HepG2 (cell line): ENCODE measurements around the gene PDHX. TPM values are rescaled to one million over a fixed set of nuclear protein-coding genes. Genes with fewer than 3 reads are reported as not detected.

Experiments
- CCDC6 ChIP-seq: sonication (generic); formaldehyde crosslinking; IDR thresholded peaks from 2 replicates; pipeline ENCODE4 v1.8.1; 2022; ENCODE audit warnings: mild to moderate bottlenecking, missing genetic modification reagents, moderate library complexity
- ISL2 ChIP-seq: sonication (generic); formaldehyde crosslinking; IDR thresholded peaks from 2 replicates; pipeline ENCODE4 v1.5.0; 2020; ENCODE audit warnings: missing genetic modification reagents
- PCBP2 ChIP-seq: fragments of 200-400 bp; formaldehyde crosslinking; optimal IDR thresholded peaks from 2 replicates; pipeline ENCODE3; 2018; ENCODE audit warnings: low read length, low read depth; ENCODE audit not compliant: poor library complexity, severe bottlenecking
- SIX1 ChIP-seq: sonication (generic); formaldehyde crosslinking; IDR thresholded peaks from 2 replicates; pipeline ENCODE4 v1.4.0; 2020; ENCODE audit warnings: missing genetic modification reagents, borderline replicate concordance
- SNAI1 ChIP-seq: sonication (generic); formaldehyde crosslinking; IDR thresholded peaks from 2 replicates; pipeline ENCODE4 v1.5.0; 2020; ENCODE audit warnings: mild to moderate bottlenecking, missing genetic modification reagents, borderline replicate concordance
- YEATS2 ChIP-seq: sonication (generic); formaldehyde crosslinking; IDR thresholded peaks from 2 replicates; pipeline ENCODE4 v1.4.0; 2020; ENCODE audit warnings: missing genetic modification reagents, borderline replicate concordance
- ZEB1 ChIP-seq: IDR thresholded peaks from 2 replicates; pipeline ENCODE4 v1.6.1; 2012; ENCODE audit warnings: mild to moderate bottlenecking, low read depth, inconsistent platforms; ENCODE audit not compliant: insufficient replicate concordance
- ZNF101 ChIP-seq: sonication (generic); formaldehyde crosslinking; IDR thresholded peaks from 2 replicates; pipeline ENCODE4 v1.4.0; 2020; ENCODE audit warnings: mild to moderate bottlenecking, low read depth, missing genetic modification reagents, borderline replicate concordance
- ZNF335 ChIP-seq: sonication (generic); formaldehyde crosslinking; IDR thresholded peaks from 2 replicates; pipeline ENCODE4 v1.4.0; 2020; ENCODE audit warnings: missing genetic modification reagents
- polyA plus RNA-seq, 8 experiments: library from polyadenylated mRNA; depleted of rRNA in 3 of 8; stranded (reverse) in 7 of 8; unstranded in 1 of 8; fragments of >200 nt; fragmentation: Illumina TruSeq in 4 of 8; extraction: Trizol in 4 of 8; gene quantifications; 2 replicates each; pipeline versions ENCODE4 v1.2.1 to v1.2.3, GENCODE V29; 2011 to 2016; ENCODE audit warnings: low read depth in 4 of 8, missing spikeins in 1 of 8, mixed read lengths in 1 of 8; ENCODE audit not compliant: insufficient read depth in 1 of 8
- total RNA-seq, 5 experiments: library from RNA; depleted of rRNA; stranded (reverse); fragments of >200 nt; fragmentation: Illumina TruSeq; extraction: Trizol; gene quantifications; 2 replicates each; pipeline ENCODE4 v1.2.3, GENCODE V29; 2016; ENCODE audit warnings: low read depth in 1 of 5
- TF ChIP-seq, protein P1 (sequence below): sonication (generic); formaldehyde crosslinking; IDR thresholded peaks from 2 replicates; pipeline ENCODE4 v1.4.0; 2020; ENCODE audit warnings: missing genetic modification reagents
- TF ChIP-seq, protein P2 (sequence below): sonication (generic); formaldehyde crosslinking; IDR thresholded peaks from 2 replicates; pipeline ENCODE4 v1.4.0; 2020; ENCODE audit warnings: missing genetic modification reagents
- TF ChIP-seq, protein P3 (sequence below): sonication (generic); formaldehyde crosslinking; IDR thresholded peaks from 2 replicates; pipeline ENCODE4 v1.8.0; 2022; ENCODE audit warnings: missing genetic modification reagents, mild to moderate bottlenecking, moderate library complexity, borderline replicate concordance
- TF ChIP-seq, protein P4 (sequence below): sonication (generic); formaldehyde crosslinking; IDR thresholded peaks from 2 replicates; pipeline ENCODE4 v1.5.1; 2020; ENCODE audit warnings: mild to moderate bottlenecking, missing genetic modification reagents, borderline replicate concordance
- TF ChIP-seq, protein P5 (sequence below): sonication (generic); formaldehyde crosslinking; IDR thresholded peaks from 2 replicates; pipeline ENCODE4 v1.5.1; 2020; ENCODE audit warnings: missing genetic modification reagents, mild to moderate bottlenecking, borderline replicate concordance
- TF ChIP-seq, protein P6 (sequence below): sonication (generic); formaldehyde crosslinking; IDR thresholded peaks from 2 replicates; pipeline ENCODE4 v1.4.0; 2020; ENCODE audit warnings: missing genetic modification reagents
- TF ChIP-seq, protein P7 (sequence below): sonication (generic); formaldehyde crosslinking; IDR thresholded peaks from 2 replicates; pipeline ENCODE4 v1.4.0; 2020; ENCODE audit warnings: missing genetic modification reagents, low read depth, mild to moderate bottlenecking, borderline replicate concordance

The PDHX gene
- total and polyA plus RNA-seq, 2 of the 13 experiments (the other 11 are each of a cell fraction or from before 2014, with no cell fraction given) = 41.0 to 73.8 TPM

DNA sequence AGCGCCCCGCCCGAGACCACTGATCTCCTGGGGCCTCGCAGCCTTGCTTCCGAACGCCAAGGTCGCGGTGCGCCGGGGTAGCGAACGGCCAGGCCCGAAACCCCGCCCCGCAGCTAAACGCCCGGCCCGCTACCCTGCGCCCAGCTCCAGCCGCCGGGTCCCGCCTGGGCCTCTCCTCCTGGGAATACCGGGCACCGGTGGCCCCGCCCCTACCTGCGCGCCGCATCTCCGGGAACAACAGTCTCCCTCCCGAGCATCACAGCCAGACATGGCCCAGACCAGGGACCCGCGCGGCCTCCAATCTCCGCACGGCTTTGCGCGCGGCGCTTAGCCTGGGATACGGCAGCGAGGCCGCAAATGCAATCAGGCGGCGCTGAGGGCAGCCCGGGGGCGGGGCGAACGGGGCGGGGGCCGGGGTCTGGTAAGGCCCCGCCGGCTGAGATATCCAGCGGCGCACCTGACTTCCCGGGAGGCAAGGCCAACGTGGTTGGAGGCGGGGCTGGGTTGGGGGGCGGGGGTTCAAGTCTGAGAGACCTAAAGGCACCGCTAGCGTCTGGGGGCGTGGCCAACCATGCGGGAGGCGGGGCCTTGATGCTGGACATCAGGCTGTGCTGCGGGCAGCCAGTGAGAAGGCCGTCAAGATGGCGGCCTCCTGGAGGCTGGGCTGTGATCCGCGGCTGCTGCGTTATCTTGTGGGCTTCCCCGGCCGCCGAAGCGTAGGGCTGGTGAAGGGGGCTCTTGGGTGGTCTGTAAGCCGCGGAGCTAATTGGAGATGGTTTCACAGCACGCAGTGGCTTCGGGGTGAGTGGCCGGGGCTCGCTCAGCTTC is at the start of gene PDHX, which contains the start of gene APIP (continued):
- TF ChIP-seq, protein P1, sequence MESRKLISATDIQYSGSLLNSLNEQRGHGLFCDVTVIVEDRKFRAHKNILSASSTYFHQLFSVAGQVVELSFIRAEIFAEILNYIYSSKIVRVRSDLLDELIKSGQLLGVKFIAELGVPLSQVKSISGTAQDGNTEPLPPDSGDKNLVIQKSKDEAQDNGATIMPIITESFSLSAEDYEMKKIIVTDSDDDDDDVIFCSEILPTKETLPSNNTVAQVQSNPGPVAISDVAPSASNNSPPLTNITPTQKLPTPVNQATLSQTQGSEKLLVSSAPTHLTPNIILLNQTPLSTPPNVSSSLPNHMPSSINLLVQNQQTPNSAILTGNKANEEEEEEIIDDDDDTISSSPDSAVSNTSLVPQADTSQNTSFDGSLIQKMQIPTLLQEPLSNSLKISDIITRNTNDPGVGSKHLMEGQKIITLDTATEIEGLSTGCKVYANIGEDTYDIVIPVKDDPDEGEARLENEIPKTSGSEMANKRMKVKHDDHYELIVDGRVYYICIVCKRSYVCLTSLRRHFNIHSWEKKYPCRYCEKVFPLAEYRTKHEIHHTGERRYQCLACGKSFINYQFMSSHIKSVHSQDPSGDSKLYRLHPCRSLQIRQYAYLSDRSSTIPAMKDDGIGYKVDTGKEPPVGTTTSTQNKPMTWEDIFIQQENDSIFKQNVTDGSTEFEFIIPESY (CRISPR knock-in tag) = no peak
- TF ChIP-seq, protein P2, sequence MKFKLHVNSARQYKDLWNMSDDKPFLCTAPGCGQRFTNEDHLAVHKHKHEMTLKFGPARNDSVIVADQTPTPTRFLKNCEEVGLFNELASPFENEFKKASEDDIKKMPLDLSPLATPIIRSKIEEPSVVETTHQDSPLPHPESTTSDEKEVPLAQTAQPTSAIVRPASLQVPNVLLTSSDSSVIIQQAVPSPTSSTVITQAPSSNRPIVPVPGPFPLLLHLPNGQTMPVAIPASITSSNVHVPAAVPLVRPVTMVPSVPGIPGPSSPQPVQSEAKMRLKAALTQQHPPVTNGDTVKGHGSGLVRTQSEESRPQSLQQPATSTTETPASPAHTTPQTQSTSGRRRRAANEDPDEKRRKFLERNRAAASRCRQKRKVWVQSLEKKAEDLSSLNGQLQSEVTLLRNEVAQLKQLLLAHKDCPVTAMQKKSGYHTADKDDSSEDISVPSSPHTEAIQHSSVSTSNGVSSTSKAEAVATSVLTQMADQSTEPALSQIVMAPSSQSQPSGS (CRISPR knock-in tag) = peak; percentile 64; the same call in 1 of the 2 replicates
- peak; percentile 99 for TF ChIP-seq ZNF335 (CRISPR knock-in tag)
- TF ChIP-seq, protein P3, sequence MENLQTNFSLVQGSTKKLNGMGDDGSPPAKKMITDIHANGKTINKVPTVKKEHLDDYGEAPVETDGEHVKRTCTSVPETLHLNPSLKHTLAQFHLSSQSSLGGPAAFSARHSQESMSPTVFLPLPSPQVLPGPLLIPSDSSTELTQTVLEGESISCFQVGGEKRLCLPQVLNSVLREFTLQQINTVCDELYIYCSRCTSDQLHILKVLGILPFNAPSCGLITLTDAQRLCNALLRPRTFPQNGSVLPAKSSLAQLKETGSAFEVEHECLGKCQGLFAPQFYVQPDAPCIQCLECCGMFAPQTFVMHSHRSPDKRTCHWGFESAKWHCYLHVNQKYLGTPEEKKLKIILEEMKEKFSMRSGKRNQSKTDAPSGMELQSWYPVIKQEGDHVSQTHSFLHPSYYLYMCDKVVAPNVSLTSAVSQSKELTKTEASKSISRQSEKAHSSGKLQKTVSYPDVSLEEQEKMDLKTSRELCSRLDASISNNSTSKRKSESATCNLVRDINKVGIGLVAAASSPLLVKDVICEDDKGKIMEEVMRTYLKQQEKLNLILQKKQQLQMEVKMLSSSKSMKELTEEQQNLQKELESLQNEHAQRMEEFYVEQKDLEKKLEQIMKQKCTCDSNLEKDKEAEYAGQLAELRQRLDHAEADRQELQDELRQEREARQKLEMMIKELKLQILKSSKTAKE (CRISPR knock-in tag) = peak; percentile 60; the same call in 1 of the 2 replicates
- no peak for TF ChIP-seq SNAI1 (CRISPR knock-in tag)
- TF ChIP-seq, protein P4, sequence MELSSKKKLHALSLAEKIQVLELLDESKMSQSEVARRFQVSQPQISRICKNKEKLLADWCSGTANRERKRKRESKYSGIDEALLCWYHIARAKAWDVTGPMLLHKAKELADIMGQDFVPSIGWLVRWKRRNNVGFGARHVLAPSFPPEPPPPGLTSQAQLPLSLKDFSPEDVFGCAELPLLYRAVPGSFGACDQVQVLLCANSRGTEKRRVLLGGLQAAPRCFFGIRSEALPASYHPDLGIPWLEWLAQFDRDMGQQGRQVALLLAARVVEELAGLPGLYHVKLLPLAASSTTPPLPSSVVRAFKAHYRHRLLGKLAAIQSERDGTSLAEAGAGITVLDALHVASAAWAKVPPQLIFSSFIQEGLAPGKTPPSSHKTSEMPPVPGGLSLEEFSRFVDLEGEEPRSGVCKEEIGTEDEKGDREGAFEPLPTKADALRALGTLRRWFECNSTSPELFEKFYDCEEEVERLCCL (CRISPR knock-in tag) = no peak; the same call in 1 of the 2 replicates
- no peak for TF ChIP-seq ZNF101 (CRISPR knock-in tag)
- peak; percentile 80 for TF ChIP-seq YEATS2 (CRISPR knock-in tag)
- peak; percentile 68 for TF ChIP-seq ZEB1
- TF ChIP-seq ISL2 (CRISPR knock-in tag) = peak; percentile 77
- no peak for TF ChIP-seq SIX1 (CRISPR knock-in tag)
- TF ChIP-seq PCBP2 = no peak
- peak; percentile 90 for TF ChIP-seq CCDC6 (CRISPR knock-in tag)
- TF ChIP-seq, protein P5, sequence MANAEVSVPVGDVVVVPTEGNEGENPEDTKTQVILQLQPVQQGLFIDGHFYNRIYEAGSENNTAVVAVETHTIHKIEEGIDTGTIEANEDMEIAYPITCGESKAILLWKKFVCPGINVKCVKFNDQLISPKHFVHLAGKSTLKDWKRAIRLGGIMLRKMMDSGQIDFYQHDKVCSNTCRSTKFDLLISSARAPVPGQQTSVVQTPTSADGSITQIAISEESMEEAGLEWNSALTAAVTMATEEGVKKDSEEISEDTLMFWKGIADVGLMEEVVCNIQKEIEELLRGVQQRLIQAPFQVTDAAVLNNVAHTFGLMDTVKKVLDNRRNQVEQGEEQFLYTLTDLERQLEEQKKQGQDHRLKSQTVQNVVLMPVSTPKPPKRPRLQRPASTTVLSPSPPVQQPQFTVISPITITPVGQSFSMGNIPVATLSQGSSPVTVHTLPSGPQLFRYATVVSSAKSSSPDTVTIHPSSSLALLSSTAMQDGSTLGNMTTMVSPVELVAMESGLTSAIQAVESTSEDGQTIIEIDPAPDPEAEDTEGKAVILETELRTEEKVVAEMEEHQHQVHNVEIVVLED (CRISPR knock-in tag) = peak; percentile 79
- TF ChIP-seq, protein P6, sequence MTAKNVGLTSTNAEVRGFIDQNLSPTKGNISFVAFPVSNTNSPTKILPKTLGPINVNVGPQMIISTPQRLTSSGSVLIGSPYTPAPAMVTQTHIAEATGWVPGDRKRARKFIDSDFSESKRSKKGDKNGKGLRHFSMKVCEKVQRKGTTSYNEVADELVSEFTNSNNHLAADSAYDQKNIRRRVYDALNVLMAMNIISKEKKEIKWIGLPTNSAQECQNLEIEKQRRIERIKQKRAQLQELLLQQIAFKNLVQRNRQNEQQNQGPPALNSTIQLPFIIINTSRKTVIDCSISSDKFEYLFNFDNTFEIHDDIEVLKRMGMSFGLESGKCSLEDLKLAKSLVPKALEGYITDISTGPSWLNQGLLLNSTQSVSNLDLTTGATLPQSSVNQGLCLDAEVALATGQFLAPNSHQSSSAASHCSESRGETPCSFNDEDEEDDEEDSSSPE (CRISPR knock-in tag) = peak; percentile 87
- TF ChIP-seq, protein P7, sequence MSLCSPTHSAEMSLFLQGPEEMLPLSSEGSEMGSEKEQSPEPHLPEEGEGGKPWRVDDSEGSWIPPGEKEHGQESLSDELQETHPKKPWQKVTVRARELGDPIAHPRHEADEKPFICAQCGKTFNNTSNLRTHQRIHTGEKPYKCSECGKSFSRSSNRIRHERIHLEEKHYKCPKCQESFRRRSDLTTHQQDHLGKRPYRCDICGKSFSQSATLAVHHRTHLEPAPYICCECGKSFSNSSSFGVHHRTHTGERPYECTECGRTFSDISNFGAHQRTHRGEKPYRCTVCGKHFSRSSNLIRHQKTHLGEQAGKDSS (CRISPR knock-in tag) = peak; percentile 34; the same call in 1 of the 2 replicates
